BLaER1 (cell line): ENCODE measurements around the gene TBX15.

Experiments used
- H3K27ac ChIP-seq: shearing (Covaris generic); formaldehyde crosslinking; 2 replicates; pipeline ENCODE4 v1.8.1; 2022
- H3K27me3 ChIP-seq: shearing (Covaris generic); formaldehyde crosslinking; 2 replicates; pipeline ENCODE4 v1.8.1; 2022
- H3K36me3 ChIP-seq: shearing (Covaris generic); formaldehyde crosslinking; 2 replicates; pipeline ENCODE4 v1.8.1; 2022
- H3K4me1 ChIP-seq: shearing (Covaris generic); formaldehyde crosslinking; 2 replicates; pipeline ENCODE4 v1.8.1; 2022
- H3K4me2 ChIP-seq: shearing (Covaris generic); formaldehyde crosslinking; 2 replicates; pipeline ENCODE4 v1.8.1; 2022
- H3K4me3 ChIP-seq: shearing (Covaris generic); formaldehyde crosslinking; 2 replicates; pipeline ENCODE4 v1.8.1; 2022
- H3K9ac ChIP-seq: shearing (Covaris generic); formaldehyde crosslinking; 2 replicates; pipeline ENCODE4 v1.8.1; 2022
- H3K9me3 ChIP-seq: shearing (Covaris generic); formaldehyde crosslinking; 2 replicates; pipeline ENCODE4 v1.8.1; 2022
- H4K20me1 ChIP-seq: shearing (Covaris generic); formaldehyde crosslinking; 2 replicates; pipeline ENCODE4 v1.8.1; 2022
- Cebpa-rat ChIP-seq: shearing (Covaris generic); IDR thresholded peaks from 2 replicates; pipeline ENCODE4 v1.8.1; 2022

The TBX15 gene

DNA sequence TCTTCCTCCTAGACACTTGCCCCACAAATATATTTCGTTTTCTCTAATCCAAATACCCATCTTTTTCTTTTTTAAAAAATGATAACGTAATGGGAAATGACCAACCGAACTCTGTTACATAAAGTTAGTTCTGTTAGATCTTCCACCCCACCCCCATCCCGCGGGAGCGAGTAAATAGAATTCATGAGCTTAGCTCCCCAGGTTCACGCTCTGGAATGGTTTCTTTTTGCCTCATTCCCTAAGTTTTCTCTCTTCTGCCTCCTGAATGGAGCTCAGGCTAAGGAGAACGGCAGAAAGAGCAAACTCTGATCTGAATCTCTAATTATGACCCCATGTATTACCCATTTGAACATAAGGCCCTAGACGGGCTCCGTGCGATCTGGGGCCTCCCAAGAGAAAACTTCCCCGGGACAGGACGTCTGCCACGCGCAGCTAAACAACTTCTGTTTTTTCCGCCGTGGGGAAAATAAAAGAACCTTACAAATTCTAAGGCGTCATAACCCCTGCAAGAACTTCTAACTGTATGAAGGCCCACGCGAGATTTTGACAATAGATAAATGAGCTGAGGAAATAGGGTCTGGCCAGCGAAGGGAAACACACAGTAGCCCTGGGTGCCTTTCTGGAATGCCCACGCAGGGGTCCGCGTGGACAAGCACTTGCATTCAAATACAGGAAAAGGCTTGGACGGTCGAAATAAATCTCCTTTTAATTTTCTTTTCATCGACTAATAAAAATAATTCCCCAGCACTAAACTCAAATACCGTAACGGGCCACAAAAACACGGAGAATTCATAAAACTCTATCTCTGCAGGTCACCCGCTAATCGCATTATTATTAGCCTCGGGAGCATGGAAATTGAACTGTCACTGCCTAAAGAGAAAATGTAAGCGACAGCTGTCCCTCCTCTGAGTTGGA is 2.2 kb downstream of the TBX15 start:
- H3K9me3 ChIP-seq = peaks cover 72% of the 10 kb centered on the region
- H3K9ac ChIP-seq = no peak overlapping the region
- no peak overlapping the region for H3K4me3 ChIP-seq
- H3K4me1 ChIP-seq = peaks cover 18% of the 10 kb centered on the region
- no peak for TF ChIP-seq Cebpa-rat
- H4K20me1 ChIP-seq = no peaks in the 10 kb centered on the region
- H3K27me3 ChIP-seq = 0 out of 2 replicates have a peak, but pooled peaks cover 5% of the 10 kb centered on the region
- no peak overlapping the region for H3K27ac ChIP-seq
- no peak overlapping the region for H3K4me2 ChIP-seq
- H3K36me3 ChIP-seq = no peaks in the 10 kb centered on the region

DNA sequence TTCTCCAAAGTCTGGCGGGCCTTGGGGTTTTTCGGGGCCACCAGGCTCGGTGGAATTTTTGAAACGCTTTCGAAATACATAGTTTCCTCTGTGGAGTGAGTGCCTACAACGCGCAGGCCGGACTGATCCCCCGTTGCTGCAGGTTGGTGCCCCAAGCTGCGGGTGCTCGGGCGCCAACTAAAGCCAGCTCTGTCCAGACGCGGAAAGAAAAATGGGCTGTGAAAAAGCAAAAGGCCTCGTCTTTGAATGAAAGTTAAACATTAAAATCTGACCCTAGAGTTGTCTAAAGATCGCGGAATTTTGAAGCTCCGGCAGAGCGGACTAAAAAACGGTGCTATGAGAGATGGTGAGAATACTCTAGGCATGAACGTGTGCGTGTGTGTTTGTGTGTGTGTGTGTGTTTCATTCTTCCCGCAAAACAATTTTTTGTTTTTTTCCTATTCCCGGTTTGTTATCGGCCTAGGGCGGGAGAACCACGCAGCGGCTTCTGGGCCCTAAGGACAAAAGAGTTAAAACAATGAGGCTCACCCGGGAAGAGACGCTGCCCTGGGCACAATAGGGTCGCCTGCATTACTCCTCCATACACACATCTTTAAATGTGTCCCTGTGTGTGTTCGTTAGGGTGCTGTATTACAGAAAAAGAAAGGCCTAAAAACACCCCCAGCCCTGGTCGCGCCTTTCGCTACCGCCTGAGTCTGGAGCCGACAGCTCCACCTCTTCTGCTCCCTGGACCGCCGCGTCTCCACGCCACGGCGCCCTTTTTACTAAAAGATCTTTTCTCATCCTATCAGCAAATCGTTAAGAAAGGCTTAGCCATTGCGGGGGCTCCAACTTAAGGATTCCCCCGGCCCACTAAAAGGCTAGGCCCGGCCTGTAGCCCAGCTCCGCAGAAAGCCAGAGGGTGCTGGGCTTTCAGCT is 3.2 kb downstream of the TBX15 start:
- Histone ChIP-seq H3K27ac (no peak overlapping the region), H3K9me3 (peaks cover 75% of the 10 kb centered on the region), H3K36me3 (no peaks in the 10 kb centered on the region), H4K20me1 (no peaks in the 10 kb centered on the region), H3K4me1 (peaks cover 9% of the 10 kb centered on the region), H3K27me3 (0 out of 2 replicates have a peak, but pooled peaks cover 4% of the 10 kb centered on the region), H3K4me3 (no peak overlapping the region), H3K4me2 (no peak overlapping the region), H3K9ac (no peak overlapping the region)
- no peak for TF ChIP-seq Cebpa-rat

DNA sequence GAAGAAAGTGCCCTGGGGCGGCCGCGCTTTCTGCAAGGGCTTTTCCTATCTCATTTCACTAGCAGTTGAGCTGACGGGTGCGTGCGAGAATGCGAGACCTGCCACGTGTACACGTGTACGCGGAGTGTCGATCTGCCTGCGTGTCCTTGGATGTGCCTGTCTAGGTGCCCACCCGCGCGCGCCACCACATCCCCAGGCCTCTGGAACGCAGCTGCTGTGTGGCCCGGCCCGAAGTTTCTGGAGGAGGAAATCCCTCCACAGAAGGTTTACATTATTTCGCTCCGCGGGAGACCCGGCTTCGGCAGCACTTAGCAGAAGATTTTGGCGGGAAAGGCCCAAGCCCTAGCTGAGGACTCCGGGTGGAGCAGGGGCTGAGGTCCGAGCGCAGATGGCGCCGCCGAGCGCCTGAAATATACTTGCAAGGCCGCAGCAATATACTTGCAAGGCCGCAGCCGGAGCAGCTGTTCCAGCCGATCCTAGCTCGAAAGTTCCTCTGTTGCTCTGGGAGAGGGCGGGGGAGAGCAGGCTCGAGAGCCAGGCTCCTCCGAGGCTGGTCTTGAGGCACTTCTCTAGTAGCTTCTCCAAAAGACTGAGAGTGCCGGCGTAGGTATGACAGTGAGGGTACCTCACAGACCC is 3.9 kb downstream of the TBX15 start:
- H3K27me3 ChIP-seq = no peaks in the 10 kb centered on the region
- H3K4me3 ChIP-seq = no peak overlapping the region
- no peak for TF ChIP-seq Cebpa-rat
- no peak overlapping the region for H3K9ac ChIP-seq
- no peaks in the 10 kb centered on the region for H3K36me3 ChIP-seq
- peaks cover 80% of the 10 kb centered on the region for H3K9me3 ChIP-seq
- peaks cover 1% of the 10 kb centered on the region for H3K4me1 ChIP-seq
- H3K4me2 ChIP-seq = no peak overlapping the region
- H3K27ac ChIP-seq = no peak overlapping the region
- no peaks in the 10 kb centered on the region for H4K20me1 ChIP-seq

DNA sequence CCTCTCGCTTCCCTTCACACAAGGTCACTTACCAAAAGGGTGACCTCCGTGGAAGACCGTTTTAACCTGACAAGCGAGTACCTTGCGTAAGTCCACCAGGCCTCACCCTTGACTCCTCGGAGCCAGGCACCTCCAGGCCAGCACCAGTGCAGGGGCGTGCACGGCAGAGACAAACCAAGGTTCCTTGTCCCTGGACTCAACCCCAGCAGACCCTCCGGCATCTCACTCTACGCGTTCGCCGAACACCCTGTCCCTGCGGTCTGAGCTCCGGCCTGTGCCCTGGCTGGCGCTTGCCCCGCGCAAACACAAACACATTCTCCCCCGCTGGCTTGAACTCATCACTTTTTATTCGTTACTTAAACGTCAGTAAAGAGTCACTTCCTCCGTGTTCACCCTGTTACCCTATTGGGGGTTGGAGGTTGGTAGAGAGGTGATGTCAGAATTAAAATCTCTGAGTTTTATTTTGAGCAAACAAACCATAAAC is 4.5 kb downstream of the TBX15 start:
- Histone ChIP-seq H3K4me2 (no peak overlapping the region), H3K9me3 (peaks cover 74% of the 10 kb centered on the region), H3K36me3 (no peaks in the 10 kb centered on the region), H3K27me3 (no peaks in the 10 kb centered on the region), H3K4me1 (no peaks in the 10 kb centered on the region), H3K9ac (no peak overlapping the region), H4K20me1 (no peaks in the 10 kb centered on the region), H3K27ac (no peak overlapping the region), H3K4me3 (no peak overlapping the region)
- no peak for TF ChIP-seq Cebpa-rat

DNA sequence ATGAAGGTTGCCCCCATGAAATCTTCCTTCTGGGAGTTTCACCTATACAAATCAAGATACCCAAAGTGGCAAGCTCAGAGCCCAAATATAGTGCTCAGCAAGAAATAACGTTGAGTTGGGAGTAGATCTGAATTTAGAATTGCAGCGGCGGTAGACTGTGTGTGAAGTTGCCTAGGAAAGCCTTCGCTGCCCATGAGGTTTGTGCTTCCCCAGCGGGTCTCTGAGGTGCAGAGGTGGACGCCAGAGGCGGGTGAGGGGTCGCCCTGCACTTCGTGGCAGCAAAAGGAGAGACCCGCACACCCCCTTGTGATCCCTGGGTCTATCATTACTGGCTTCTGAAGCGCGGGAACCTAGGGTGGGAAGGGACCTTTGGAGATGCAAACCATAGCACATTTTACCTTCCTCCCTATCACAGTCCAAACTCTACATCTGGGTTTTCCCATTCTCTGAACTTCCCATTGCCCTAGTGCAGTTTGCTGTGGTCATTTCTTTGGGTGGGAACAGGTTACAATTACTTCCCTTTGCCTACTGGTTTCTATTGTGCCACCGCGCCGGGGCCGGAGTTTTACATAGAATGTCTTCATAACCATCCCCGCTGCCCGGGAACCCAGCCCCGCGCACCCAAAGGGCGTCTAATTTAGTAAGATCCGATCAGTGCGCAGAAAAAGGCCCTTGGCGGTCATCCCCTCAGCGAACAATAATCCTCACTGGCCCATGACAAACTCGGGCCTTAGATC is 5.2 kb downstream of the TBX15 start:
- Histone ChIP-seq H3K9me3 (peaks cover 68% of the 10 kb centered on the region), H3K36me3 (no peaks in the 10 kb centered on the region), H3K4me3 (no peak overlapping the region), H3K27me3 (no peaks in the 10 kb centered on the region), H3K4me1 (no peaks in the 10 kb centered on the region), H4K20me1 (no peaks in the 10 kb centered on the region), H3K9ac (no peak overlapping the region), H3K4me2 (no peak overlapping the region), H3K27ac (no peak overlapping the region)
- no peak for TF ChIP-seq Cebpa-rat

DNA sequence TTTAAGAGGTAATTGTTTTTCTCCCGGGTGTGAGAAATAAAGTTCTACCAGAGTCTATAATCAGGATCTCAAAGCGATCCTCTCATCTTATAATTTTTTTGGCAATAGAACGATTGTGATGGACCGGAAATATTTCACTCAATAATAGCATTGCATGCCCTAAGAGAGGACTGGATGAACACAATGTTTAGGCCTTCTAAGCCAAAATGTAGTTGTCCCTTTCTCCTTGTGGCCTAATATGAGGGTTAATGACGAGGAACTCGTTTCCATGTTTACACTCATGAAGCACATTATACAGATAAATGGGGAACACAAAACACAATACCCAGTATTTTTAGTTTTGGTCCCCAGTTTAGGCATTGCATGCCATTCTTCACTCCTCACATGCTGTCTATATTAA is 5.9 kb downstream of the TBX15 start:
- H3K4me1 ChIP-seq = no peaks in the 10 kb centered on the region
- no peak for TF ChIP-seq Cebpa-rat
- H3K27ac ChIP-seq = no peak overlapping the region
- no peak overlapping the region for H3K4me2 ChIP-seq
- no peaks in the 10 kb centered on the region for H3K27me3 ChIP-seq
- no peaks in the 10 kb centered on the region for H4K20me1 ChIP-seq
- no peaks in the 10 kb centered on the region for H3K36me3 ChIP-seq
- H3K9ac ChIP-seq = no peak overlapping the region
- H3K9me3 ChIP-seq = peaks cover 61% of the 10 kb centered on the region
- H3K4me3 ChIP-seq = no peak overlapping the region

DNA sequence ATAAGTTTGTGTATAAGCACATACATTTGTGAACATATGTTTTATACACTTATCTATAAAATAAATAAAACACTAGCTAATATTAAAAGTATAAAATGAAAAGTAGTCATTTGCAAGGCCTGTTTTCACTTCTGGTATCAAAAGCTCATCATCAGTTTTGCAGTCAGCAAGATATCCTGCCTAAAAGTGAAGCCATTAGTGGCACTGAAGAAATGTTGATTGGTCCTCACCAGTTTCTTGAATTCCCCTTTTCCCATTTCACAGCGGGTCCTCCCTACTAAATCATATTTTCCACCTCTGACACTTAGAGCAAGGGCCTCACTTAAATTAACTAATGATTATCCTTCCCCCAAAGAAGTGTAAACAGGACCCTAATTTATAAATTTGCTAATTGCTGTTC is 6.7 kb downstream of the TBX15 start:
- no peak overlapping the region for H3K4me2 ChIP-seq
- no peaks in the 10 kb centered on the region for H3K36me3 ChIP-seq
- peaks cover 52% of the 10 kb centered on the region for H3K9me3 ChIP-seq
- H4K20me1 ChIP-seq = no peaks in the 10 kb centered on the region
- no peaks in the 10 kb centered on the region for H3K4me1 ChIP-seq
- H3K27ac ChIP-seq = no peak overlapping the region
- no peaks in the 10 kb centered on the region for H3K27me3 ChIP-seq
- H3K9ac ChIP-seq = no peak overlapping the region
- H3K4me3 ChIP-seq = no peak overlapping the region
- no peak for TF ChIP-seq Cebpa-rat

DNA sequence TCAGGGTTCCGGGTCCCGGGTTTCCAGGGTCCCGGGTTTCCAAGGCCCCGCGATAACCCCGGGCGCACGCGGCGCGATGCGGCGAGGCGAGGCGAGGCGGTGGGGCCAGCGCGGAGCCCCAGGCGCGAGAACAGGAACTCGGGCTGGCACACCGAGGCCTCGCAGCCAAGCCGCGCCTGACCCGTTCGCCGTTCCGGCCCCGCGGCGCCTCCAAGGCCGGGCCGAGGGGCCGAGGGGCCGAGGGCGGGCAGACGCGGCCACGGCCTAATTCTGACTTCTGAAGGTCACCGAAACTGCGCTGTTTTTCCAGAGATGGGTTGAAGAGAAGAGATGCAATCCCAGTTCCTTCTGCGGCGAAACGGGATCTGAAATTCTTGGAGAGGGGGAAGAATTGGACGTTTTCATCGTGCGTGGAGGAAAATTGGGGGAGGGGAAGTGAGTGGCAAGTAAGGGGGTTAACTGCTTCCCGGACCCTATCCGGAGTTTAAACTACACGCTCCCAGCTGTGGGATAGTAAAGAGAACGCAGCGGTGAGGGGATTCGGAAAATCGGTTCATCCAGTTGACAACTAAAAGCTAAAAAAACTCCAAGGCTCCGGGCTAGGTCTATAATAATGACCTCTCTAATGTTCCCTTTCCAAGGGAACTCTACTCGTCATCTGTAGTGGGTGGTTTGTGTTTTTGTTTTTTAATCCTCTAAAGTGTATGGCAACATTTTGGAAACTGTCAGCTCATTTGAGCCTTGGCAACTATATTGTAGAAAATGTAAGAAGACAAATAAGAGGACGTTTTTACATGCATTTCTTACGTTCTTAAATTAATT is 8.2 kb downstream of the TBX15 start:
- Histone ChIP-seq H3K4me1 (no peaks in the 10 kb centered on the region), H3K9ac (no peak overlapping the region), H3K9me3 (peaks cover 38% of the 10 kb centered on the region), H3K27me3 (no peaks in the 10 kb centered on the region), H3K27ac (no peak overlapping the region), H3K4me2 (no peak overlapping the region), H3K36me3 (no peaks in the 10 kb centered on the region), H3K4me3 (no peak overlapping the region), H4K20me1 (no peaks in the 10 kb centered on the region)
- no peak for TF ChIP-seq Cebpa-rat
